Stimulated activated CD4-positive, alpha-beta T cell treated with anti-CD3 and anti-CD28 coated beads, TNF-alpha, amount 100 ng/mL, for 1 hour (primary cell): ENCODE data around the gene DNAAF3.
"Not testable (repeated sequence)": the region's sequence is repeated elsewhere in the genome, so short reads cannot be mapped to it uniquely, and the experiment has no call there.

Experiments
- DNase-seq, 3 donors: peaks; one replicate each; pipeline ENCODE4 v3.0.0-alpha.2; 2020; ENCODE audit warnings: low read depth in 3 of 3, low spot score in 1 of 3

Gene DNAAF3

DNA sequence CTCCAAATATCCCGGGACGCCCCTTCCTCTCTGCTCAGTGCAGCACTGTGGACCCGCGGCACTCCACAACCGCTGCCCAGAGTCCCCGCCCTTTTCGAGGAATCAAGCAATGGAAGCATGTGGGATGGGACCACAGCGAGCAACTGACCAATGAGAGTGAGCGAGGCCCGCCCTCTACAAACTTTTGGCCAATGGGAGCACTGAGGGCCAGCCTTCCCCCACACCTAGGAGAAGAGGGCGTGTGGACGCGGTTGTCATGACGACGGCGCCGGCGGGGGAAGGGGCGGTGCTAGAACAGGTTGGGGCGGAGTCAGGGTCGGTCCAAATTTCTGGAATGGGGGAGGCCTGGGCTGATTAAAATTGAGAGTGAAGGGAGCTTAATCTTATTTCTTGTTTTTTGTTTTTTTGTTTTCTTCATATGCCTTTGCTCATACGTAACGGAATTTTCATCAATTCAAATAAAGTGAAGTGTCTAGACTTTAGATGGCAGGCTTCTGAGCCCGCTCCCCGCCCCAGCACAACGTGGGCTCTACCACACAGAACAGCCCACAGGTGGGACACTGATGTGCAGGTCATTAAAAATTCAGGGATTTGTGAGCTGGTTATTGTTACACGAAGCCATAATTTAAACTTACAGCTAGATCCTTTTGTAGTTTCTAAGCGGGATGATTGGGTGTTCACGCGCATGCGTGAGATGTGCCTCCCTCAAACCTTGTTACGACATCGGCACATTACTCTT, at the start of gene DNAAF3:
Gene DNAAF3, minus strand, starts transcription at position 84 of the 739 bp plus-strand sequence. CDS start 200 bp downstream, outside the sequence.
- DNase-seq, result peak in 1 of 3 donors; percentile 65

DNA sequence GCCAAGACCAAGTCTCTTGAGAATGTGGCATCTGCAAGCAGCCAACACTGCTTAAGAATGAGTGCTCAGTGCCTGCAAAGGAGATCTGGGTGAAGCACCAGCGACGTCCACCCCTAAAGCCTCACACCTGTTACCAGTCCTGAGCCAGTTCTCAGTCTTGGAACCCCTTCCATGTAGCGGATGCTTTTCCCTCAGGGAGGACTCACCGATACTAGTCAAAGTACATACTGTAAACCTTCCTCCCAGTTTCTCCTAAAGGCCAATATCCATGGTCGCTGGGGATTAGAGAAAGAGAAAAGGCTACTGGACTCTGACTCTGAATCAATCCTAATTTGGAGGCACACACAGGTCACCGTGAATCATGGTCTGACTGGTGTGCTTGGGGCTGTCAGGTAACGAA, 47.1 kb upstream of the DNAAF3 start:
- DNase-seq, result no peak

DNA sequence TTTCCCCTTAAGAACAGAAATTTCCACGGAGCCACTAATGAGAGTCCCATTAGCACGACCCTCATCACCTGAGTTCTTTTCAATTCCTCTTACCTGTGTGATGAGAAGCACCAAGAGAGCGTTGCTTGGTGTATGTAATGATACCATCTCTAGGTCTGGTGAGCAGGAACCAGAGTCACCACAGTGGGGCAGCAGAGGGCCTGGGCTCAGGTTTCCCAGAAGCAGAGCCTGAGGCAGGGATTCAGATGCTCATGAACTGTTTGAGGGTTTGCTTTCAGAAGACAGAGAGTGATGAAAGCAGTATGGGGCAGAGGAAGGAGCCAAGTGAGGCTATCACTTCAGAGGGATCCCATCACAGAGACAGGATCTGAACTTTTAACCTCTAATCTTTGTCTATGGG, 46.0 kb upstream of the DNAAF3 start:
- no peak for DNase-seq

DNA sequence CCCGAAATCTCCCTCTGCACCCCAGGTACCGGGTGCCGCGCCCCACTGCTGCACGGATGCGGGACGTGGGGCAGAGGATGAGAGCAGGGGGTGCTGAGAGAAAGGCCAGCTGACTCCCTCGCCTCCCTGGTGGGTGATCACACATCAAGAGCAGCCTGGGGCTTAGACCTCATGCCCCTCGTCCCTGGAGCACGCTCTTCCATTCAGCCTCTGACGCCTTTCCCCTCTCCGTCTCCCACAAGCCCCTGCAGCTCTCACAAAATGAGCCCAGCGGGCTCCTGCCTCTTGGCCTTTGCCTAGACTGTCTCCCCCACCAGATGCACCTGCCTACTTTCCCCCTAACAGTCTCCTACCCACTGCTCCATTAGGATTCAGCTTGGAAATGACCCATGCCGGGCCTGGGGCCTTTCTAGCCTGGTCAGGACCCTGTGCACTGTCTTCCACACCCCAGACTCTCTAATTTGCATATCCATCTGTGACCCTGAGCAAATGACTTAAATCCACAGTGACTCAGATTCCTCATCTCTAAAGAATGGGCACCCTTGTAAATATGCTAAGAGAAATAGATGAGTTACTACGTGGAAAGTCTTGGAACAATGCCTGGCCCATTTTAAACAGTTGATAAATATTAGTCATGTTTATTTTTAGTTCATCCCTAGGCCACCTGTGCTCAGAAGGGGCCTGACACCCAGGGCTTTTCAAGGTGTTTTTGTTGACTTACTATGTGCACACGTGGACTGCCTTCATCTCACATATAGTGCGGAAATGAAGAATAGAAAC, 43.5 kb upstream of the DNAAF3 start:
- DNase-seq, result no peak

DNA sequence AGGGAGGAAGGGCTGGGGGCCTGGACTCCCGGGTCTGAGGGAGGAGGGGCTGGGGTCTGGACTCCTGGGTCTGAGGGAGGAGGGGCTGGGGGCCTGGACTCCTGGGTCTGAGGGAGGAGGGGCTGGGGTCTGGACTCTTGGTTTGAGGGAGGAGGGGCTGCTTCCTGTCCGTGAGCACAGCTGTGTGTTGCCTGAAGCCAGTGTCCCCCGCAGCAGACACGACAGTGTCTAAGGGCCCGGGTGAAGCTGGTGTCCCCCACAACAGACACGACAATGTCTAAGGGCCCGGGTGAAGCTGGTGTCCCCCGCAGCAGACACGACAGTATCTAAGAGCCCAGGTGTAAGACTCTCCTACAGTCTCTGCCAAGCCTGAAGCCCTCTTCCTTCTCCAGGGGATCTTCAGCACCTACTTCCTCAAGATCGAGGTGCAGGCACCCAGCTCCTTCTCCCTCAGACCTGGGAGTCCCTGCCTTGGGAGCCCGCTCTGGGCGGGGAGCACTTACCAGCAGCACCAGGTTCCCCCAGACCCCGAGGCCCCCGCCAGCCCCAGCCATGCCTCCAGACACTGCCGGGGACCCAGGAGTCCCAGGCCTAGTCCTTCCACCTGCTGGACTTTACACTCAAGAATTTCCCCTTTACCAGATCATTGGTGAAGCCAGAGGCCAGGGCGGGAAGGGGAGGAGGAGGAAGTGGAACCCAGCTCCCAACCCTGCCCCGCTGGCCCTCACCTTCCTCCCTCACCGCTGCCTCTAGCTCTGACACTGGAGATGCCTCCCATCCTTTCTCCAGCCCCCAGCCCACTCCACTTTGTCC, 42.7 kb upstream of the DNAAF3 start, which contains the start of gene PTPRH:
Gene PTPRH, minus strand, starts transcription at position 622 of the 813 bp plus-strand sequence. Its CDS starts 68 bp downstream, at position 554.
- DNase-seq, result no peak

DNA sequence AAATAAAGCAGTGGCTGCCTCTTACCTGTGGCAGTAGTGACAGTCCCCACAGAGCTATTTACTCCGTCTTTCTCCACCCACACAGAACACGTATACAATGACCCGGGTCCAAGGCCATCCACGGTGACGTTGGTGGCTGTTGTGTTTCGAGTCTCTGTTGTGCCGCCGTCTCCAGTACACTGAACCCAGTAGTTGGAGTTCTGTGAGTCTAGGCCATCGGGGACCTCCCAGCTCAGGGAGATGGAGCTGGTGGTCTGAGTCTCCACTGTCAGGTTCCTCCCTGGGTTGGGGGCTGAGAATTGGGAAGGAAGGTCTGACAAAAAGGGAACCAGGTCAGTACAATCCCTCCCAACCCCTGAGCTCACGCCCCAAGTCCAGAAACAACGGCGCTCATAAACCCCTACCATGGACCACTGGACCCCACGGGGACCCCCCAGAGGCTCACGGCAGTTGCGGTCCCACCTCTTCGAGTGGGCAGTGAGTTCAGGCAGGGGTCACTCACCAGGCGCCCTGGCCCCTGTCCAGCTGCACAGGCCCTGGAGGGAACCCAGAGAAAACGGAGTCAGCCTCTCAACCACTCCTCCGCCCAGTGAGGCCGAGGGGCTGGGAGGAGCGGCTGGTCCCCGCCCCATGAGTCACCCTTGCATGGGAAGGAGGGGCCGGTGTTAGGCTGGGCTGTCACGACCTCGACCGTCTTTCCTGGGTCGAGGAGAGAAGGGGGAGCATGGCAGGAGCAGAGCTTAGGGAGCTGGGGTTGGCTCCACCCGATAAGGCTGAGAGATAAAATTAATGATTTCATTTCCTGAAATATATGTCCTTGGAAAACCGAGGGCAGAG, 40.5 kb upstream of the DNAAF3 start:
- DNase-seq, result peak in 1 of 3 donors; percentile 27

DNA sequence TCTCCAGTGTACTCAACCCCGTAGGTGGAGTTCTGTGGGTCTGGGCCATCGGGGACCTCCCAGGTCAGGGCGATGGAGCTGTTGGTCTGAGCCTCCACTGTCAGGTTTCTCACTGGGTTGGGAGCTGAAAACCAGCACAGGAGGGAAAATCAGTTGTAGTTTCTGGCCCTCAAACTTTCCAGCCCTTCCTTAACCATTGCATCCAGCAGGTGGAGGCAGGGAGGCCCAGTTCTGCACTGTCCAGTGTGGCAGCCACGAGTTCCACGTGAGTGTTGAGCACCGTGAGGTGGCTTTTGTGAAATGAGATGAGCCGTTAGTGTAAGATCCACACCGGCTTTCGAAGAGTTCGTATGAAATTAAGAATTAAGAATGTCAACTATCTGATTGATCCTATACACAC, 35.8 kb upstream of the DNAAF3 start:
- not testable (repeated sequence) for DNase-seq

DNA sequence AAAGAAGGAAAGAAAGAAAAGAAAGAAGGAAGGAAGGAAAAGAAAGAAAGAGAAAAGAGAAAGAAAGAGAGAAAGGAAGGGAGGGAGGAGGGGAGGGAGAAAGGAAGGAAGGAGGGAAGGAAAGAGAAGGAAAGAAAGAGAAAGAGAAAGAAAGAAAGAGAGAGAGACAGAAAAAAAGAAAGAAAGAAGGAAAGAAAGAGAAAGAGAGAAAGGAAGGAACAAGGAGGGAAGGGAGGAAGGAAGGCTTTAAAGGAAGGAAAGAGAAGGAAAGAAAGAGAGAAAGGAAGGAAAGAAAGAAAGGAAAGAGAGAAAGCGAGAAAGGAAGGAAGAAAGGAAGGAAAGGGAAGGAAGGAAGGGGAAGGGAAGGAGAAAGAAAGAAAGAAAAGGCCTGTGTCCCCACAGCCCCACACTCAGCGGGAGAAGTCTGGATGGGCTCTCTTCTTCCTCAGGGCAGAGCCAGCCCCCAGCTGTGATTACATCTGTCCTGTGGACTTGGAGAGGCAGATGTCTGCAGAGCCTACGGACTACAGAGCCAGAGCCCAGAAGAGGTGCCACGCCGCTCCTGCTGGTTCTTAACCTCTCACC, 33.3 kb upstream of the DNAAF3 start:
- DNase-seq, result no peak

DNA sequence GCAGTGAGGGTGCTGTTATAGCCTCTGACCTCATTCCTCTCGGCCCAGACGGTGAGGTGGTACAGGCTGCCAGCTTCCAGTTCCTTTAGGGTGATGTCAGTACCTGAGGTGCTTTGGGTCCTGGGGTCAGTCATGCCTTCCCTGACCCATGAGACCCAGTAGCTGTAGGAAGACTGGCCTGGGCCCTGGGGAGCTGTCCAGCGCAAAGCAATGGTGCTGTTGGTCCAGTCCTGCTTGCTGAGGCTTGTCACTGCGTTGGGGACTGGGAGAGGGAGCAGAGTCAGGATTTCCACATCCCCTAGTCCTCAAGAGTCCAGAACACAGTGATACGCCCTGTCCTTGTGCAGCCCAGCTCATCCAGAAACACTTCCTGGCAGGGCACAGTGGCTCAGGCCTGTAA, 32.2 kb upstream of the DNAAF3 start:
- no peak for DNase-seq

DNA sequence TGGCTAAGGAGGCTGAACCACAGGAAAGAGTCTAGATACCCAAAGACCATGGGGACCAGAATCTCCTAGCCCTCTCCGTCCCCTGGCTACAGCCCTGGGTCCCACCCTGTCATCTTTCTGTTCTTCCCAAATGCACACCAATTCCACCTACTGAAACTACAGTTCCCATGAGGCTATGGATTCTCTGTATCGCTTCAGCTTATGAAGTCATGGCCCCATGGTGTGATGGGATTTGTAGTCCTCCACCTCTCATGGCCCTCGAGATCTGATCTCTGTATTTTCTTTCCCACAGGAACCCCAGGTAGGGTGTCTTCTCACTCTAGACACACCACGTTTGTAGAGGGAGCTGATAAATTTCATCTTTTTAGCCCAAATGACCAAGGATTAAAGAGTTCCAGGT, 31.1 kb upstream of the DNAAF3 start:
- no peak for DNase-seq

DNA sequence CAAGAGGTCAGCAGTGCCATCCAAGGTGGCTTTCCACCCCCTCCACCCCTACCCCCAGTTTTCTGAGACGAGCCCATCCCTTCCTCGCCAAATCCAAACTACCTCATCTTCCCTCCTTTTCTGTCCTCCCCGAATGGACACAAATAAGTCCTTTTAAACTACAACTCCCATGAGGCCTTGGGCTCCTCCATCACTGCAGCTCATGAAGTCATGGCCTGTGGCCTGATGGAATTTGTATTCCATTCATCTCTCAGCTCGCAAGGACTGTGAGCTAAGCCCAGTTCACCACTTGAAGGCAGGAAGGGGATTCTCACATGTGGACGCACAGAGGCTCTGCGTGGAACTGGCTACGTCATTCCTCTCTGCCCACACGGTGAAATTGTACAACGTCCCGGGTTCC, 30.4 kb upstream of the DNAAF3 start:
- DNase-seq, result no peak

DNA sequence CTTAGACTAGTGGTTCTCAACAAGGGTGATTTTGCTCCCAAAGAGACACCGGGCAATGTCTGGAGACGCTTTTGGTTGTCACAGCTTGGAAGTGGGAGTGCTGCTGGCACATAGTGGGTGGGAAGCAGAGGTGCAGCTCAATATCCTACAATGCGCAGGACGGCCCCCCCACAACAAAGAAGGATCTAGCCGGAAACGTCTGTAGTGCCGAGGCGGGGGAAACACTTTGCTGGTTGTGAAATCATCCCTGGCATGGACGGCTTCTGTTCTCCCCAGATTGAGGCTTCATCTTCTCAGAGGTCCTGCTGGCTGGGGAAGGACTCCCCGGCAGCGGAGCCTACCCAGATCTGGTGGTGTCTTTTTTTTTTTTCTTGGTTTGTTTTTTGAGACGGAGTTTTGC, 27.1 kb upstream of the DNAAF3 start:
- no peak for DNase-seq

DNA sequence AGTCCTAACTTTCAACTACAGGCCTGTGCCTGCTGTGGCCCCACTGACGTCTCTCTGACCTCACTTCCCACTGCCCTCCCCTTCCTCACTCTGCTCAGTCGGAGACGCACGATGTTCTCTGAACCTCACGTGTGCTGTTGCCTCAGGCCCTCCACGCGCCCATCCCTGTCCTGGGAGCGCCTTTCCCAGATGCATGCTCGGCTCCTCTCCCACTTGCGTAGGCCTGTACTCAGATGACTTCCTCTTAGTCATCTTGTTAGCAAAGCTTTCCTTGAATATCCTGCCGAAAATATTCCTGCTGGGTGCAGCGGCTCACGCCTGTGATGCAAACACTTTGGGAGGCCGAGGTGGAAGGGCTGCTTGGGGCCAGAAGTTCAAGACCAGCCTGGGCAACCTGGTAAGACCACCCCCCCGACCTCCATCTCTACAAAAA, 23.0 kb upstream of the DNAAF3 start:
- no peak for DNase-seq

DNA sequence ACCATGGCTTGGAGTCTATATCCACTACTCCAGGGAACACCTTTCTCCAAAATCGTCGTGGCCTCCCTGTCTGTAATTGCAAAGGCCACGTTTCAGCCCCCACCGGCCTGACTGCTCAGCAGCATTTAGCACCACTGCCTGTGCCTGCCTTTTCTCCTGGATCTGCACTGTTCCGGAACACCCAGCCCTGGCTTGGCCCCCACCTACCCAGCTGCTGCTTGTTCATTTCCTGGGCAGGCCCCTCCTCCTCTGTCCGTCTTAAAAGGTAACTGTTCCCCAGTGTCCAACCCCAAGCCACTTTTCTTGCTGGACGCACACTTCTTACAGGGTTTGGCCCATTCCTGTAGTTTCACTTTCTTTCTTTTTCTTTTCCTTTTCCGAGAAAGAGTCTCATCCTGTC, 22.2 kb upstream of the DNAAF3 start:
- no peak for DNase-seq

DNA sequence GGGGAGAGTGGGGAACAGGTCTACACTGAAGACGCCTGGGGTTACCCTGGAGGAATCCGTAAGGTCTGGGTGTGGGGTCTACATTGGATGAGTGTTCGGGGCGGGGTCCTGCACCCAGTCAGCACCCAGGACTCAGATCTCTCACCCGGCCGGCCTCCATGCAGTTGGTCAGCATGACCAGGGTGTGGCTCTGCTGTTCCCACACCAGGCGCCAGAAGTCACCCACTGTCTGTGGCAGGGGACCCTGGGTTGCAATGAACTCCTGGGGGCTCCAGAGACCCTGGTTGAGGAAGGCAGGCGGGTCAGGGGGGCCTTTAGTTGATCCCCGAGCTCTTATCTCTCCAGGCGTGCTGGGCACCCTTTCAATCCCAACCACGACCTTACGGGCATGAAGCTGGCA, 19.7 kb upstream of the DNAAF3 start:
- no peak for DNase-seq

DNA sequence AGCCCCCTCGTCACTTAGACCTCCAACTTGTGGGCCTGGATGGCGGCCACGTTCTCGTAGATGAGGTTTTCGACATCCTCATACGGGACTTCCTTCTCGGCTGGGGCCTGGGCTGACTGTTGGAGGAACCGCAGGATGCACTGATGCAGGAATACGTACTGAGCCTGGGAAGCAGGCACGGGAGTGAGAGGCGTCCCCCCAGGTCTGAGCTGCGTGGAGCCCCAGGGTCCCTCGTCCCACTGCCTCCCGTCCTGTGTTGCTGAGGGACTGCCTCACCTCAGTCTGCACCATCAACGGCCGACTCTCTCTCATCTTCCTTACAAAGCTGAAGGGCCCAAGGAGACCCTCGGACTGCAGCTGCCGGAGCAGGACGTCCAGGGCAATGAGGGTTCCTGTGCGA, 15.3 kb upstream of the DNAAF3 start:
- DNase-seq, result no peak

DNA sequence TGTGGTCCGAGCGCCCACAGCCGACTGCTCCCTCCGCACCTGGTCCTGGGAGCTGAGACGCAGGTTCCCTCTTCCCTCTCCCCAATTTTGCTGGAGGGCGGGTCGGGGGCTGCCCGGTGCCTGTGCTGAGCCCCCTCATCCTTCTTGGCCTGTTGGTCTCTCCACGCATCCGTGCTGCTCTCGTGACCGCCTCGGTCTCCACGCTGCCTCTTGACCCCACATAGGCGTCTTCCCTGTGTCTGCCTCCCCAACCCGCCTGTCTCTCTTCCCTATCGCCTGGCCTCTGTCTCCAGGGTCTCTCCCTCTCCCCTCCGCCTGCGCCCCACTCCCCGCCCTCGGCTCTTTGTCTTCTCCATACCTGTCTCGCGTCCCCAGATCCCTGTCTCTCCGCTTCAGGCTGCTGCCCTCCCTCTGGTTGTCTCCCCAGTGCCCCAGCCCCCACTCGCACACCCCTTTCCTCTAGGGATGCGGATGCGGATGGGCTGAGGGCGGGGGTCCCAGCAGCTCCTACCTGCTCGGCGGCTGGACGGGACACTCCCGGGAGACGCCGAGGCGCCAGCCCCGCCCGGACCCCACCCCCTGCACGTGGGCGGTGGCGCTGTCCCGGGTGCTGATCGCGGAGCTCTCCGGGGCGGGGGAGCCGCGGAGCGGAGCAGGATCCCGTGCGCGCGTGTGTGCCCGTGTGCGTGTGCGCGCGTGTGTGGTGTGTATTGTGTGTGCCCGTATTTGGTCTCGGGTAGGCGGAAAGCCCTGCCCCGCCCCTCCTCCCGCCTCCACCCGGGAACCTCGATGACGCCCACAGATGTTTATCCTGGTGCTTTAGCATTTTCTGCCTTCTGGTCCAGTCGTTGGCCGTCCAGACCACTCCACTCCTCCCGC, 13.4 kb upstream of the DNAAF3 start, which contains the start of gene SYT5:
Gene SYT5, minus strand, starts transcription at position 684 of the 879 bp plus-strand sequence. CDS start 1,248 bp downstream, outside the sequence.
- peak in 2 of 3 donors; percentile 16 to 68 for DNase-seq

DNA sequence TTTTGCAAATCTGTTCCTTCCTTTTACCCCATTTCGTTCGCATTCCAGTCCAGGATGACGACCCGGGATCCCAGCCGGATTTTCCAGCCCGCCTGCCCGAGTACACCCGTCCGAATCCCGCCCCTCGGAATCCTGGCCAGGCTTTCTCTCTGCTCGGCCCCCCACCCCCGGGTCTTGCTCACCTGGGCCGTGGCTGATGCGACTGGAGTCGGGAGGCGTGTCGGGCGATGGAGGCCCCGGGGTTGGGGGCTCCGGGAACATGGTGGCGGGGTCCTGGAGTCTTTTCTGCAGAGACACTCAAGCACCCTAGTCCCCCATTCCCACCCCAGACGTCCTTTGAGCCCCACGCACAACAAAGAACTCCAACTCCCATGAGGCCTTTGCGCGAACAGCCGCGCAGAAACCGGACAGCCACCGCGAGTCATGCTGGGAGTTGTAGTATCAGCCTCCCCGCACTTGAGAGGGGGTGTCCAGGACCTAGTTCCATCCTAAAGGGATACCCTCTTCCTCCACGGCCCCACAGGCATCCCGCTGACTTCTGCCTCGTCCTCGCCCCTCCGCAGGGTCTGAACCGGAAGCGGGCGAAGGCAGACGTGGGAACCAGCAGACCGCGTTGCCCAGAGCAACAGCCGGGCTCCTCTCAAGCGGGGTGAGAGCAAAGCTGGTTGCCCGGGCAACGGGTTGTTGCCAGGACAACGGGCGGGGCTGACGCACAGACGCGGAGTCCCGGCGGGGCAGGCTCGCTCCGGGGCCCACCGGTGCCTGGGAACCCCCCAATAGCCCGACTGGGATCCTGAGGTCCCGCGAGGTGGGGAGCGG, 12.6 kb upstream of the DNAAF3 start:
- DNase-seq, result peak; percentile 72 to 85 (median 77)
